Measurements from ENCODE around the gene TRIM65. TPM values are rescaled to one million over a fixed set of nuclear protein-coding genes. Genes with fewer than 3 reads are reported as not detected.

The TRIM65 gene
- total RNA-seq, 2 donors from 2014 or later: 7.0 to 9.8 TPM

GRCh38 chr17:75840799-75841164, 56.0 kb downstream of the TRIM65 start:
- H3K4me3 ChIP-seq: no peak overlapping the region
- H3K9me3 ChIP-seq: no peaks in the 10 kb centered on the region
- no peak overlapping the region for H3K27ac ChIP-seq
- H3K4me1 ChIP-seq: peaks cover 0 to 29% of the 10 kb centered on the region in 2 donors
- no peaks in the 10 kb centered on the region for H3K36me3 ChIP-seq
- H3K27me3 ChIP-seq: no peaks in the 10 kb centered on the region
- no peak for DNase-seq (ENCODE audit: low spot score)
- TF ChIP-seq CTCF (IDR thresholded peaks at IDR 0.05): no peak

- H3K9me3 ChIP-seq: no peaks in the 10 kb centered on the region
- no peak for DNase-seq (ENCODE audit: low spot score)
- no peaks in the 10 kb centered on the region for H3K27me3 ChIP-seq
- peaks cover 0 to 23% of the 10 kb centered on the region in 2 donors for H3K4me1 ChIP-seq
- TF ChIP-seq CTCF (IDR thresholded peaks at IDR 0.05): no peak
- no peak overlapping the region for H3K27ac ChIP-seq
- no peak overlapping the region for H3K4me3 ChIP-seq
- H3K36me3 ChIP-seq: no peaks in the 10 kb centered on the region
Observed at GRCh38 chr17:75839942-75840798, 56.6 kb downstream of the TRIM65 start.

Other genes starting within 250 kb of the TRIM65 start
- 1 to 10 TPM; 6.2 to 7.1 TPM for gene RECQL5, start 229.8 kb downstream of the TRIM65 start, total RNA-seq
- 10 to 100 TPM; 28.5 to 44.6 TPM for gene SAP30BP, start 229.6 kb downstream of the TRIM65 start, total RNA-seq
- gene ITGB4, start 175.5 kb downstream of the TRIM65 start, total RNA-seq: 10 to 100 TPM; 11.1 to 37.5 TPM
- 10 to 100 TPM; 19.6 to 21.0 TPM for gene GALK1, start 131.8 kb downstream of the TRIM65 start, total RNA-seq
- 10 to 100 TPM; 18.8 to 25.3 TPM for gene UNK, start 112.1 kb downstream of the TRIM65 start, total RNA-seq
- 10 to 100 TPM; 11.1 to 25.9 TPM for gene UNC13D, start 52.5 kb downstream of the TRIM65 start, total RNA-seq
- gene WBP2, start 41.6 kb downstream of the TRIM65 start, total RNA-seq: 100 to 1,000 TPM in 1 of 2 donors, 10 to 100 TPM in 1; 100.0 to 163 TPM
- gene TRIM47, start 18.4 kb downstream of the TRIM65 start, total RNA-seq: 10 to 100 TPM; 16.8 to 24.8 TPM
- gene MRPL38, start 7.9 kb upstream of the TRIM65 start, total RNA-seq: 10 to 100 TPM; 27.2 to 36.4 TPM
- gene FBF1, start 44.1 kb upstream of the TRIM65 start, total RNA-seq: 1 to 10 TPM; 3.8 to 6.3 TPM
- 10 to 100 TPM; 49.6 to 67.4 TPM for gene ACOX1, start 82.2 kb upstream of the TRIM65 start, total RNA-seq
- 10 to 100 TPM in 1 of 2 donors, 1 to 10 TPM in 1; 8.8 to 14.0 TPM for gene TEN1, start 82.3 kb upstream of the TRIM65 start, total RNA-seq
- 1 to 10 TPM in 1 of 2 donors, not detected in 1; 2.0 TPM for gene CDK3, start 103.9 kb upstream of the TRIM65 start, total RNA-seq
- under 1 TPM; 0.30 to 0.71 TPM for gene EVPL, start 130.4 kb upstream of the TRIM65 start, total RNA-seq
- gene SRP68, start 175.6 kb upstream of the TRIM65 start, total RNA-seq: 10 to 100 TPM; 35.2 to 43.9 TPM
- not detected for gene GALR2, start 177.8 kb upstream of the TRIM65 start, total RNA-seq
- not detected for gene ZACN, start 182.2 kb upstream of the TRIM65 start, total RNA-seq
- gene EXOC7, start 206.8 kb upstream of the TRIM65 start, total RNA-seq: 10 to 100 TPM; 56.0 to 65.3 TPM
- gene FOXJ1, start 244.3 kb upstream of the TRIM65 start, total RNA-seq: not detected

All from right atrium auricular region (tissue), 2 donors.